HepG2 (cell line): Measurements from ENCODE around the gene DLST. TPM values are rescaled to one million over a fixed set of nuclear protein-coding genes. Genes with fewer than 3 reads are reported as not detected.

Experiments
- BRF2 ChIP-seq: sonication (generic); formaldehyde crosslinking; IDR thresholded peaks from 2 replicates; pipeline ENCODE4 v1.8.1; 2022; ENCODE audit warnings: mild to moderate bottlenecking, missing genetic modification reagents
- CEBPB ChIP-seq: IDR thresholded peaks from 2 replicates; pipeline ENCODE4 v1.6.1; 2011; ENCODE audit warnings: low read depth, low read length, improper control_type of control experiment, borderline replicate concordance
- CEBPG ChIP-seq: IDR thresholded peaks from 2 replicates; pipeline ENCODE4 v1.6.1; 2016
- FIP1L1 ChIP-seq: fragments of 200-400 bp; formaldehyde crosslinking; IDR thresholded peaks from 2 replicates; pipeline ENCODE4 v1.6.1; 2018; ENCODE audit warnings: low read depth, mild to moderate bottlenecking, low read length, moderate library complexity, borderline replicate concordance; ENCODE audit not compliant: insufficient read depth
- HMGA1 ChIP-seq: sonication (generic); formaldehyde crosslinking; conservative IDR thresholded peaks from 2 replicates; pipeline ENCODE4 v1.4.0; 2020; ENCODE audit warnings: missing genetic modification reagents
- KAT7 ChIP-seq: IDR thresholded peaks from 2 replicates; pipeline ENCODE4 v1.6.1; 2018; ENCODE audit warnings: borderline replicate concordance, missing compliant biosample characterization
- LCORL ChIP-seq, 2 experiments: fragments of 450-650 bp in 1 of 2; sonication (generic) in 1 of 2; formaldehyde crosslinking in 1 of 2; IDR thresholded peaks; 2 replicates each; pipeline versions ENCODE4 v1.5.0 to v1.6.1; 2017 to 2020; ENCODE audit warnings: antibody characterized with exemption in 1 of 2, missing genetic modification reagents in 1 of 2
- MXI1 ChIP-seq: IDR thresholded peaks from 3 replicates; pipeline ENCODE4 v1.6.1; 2012; ENCODE audit warnings: low read depth, low read length, inconsistent platforms, borderline replicate concordance
- MYC ChIP-seq: sonication (generic); formaldehyde crosslinking; IDR thresholded peaks from 2 replicates; pipeline ENCODE4 v1.9.0; 2021; ENCODE audit warnings: missing genetic modification reagents, borderline replicate concordance
- NFIB ChIP-seq: sonication (generic); formaldehyde crosslinking; IDR thresholded peaks from 2 replicates; pipeline ENCODE4 v1.9.0; 2021; ENCODE audit warnings: missing genetic modification reagents, mild to moderate bottlenecking, borderline replicate concordance
- NFKBIZ ChIP-seq: IDR thresholded peaks from 2 replicates; pipeline ENCODE4 v1.6.1; 2018; ENCODE audit warnings: missing genetic modification reagents, missing compliant biosample characterization
- ONECUT2 ChIP-seq: sonication (generic); formaldehyde crosslinking; IDR thresholded peaks from 2 replicates; pipeline ENCODE4 v1.4.0; 2020; ENCODE audit warnings: missing genetic modification reagents
- RORA ChIP-seq: sonication (generic); formaldehyde crosslinking; IDR thresholded peaks from 2 replicates; pipeline ENCODE4 v1.5.0; 2020; ENCODE audit warnings: mild to moderate bottlenecking, missing genetic modification reagents, moderate library complexity
- SALL1 ChIP-seq: sonication (generic); formaldehyde crosslinking; IDR thresholded peaks from 2 replicates; pipeline ENCODE4 v1.8.0; 2022; ENCODE audit warnings: mild to moderate bottlenecking, missing genetic modification reagents
- SCMH1 ChIP-seq: sonication (generic); formaldehyde crosslinking; IDR thresholded peaks from 2 replicates; pipeline ENCODE4 v1.9.0; 2021; ENCODE audit warnings: missing genetic modification reagents, mild to moderate bottlenecking, borderline replicate concordance
- SNRNP70 ChIP-seq: fragments of 200-400 bp; formaldehyde crosslinking; IDR thresholded peaks from 2 replicates; pipeline ENCODE4 v1.6.1; 2017; ENCODE audit warnings: mild to moderate bottlenecking, low read depth, low read length, moderate library complexity
- TRIM24 ChIP-seq: sonication (generic); formaldehyde crosslinking; IDR thresholded peaks from 2 replicates; pipeline ENCODE4 v1.8.0; 2022; ENCODE audit warnings: mild to moderate bottlenecking, missing genetic modification reagents
- ZC3H4 ChIP-seq: sonication (generic); formaldehyde crosslinking; IDR thresholded peaks from 2 replicates; pipeline ENCODE4 v1.4.0; 2020; ENCODE audit warnings: missing genetic modification reagents, borderline replicate concordance
- ZFP37 ChIP-seq: sonication (generic); formaldehyde crosslinking; IDR thresholded peaks from 2 replicates; pipeline ENCODE4 v1.4.0; 2020; ENCODE audit warnings: missing genetic modification reagents, borderline replicate concordance
- ZNF3 ChIP-seq: IDR thresholded peaks from 2 replicates; pipeline ENCODE4 v1.7.0; 2017; ENCODE audit warnings: inconsistent platforms
- ZNF343 ChIP-seq: sonication (generic); formaldehyde crosslinking; IDR thresholded peaks from 2 replicates; pipeline ENCODE4 v1.4.0; 2020; ENCODE audit warnings: mild to moderate bottlenecking, missing genetic modification reagents
- ZNF432 ChIP-seq: sonication (generic); formaldehyde crosslinking; IDR thresholded peaks from 2 replicates; pipeline ENCODE4 v1.5.0; 2020; ENCODE audit warnings: missing genetic modification reagents, mild to moderate bottlenecking, borderline replicate concordance
- ZNF496 ChIP-seq: sonication (generic); formaldehyde crosslinking; IDR thresholded peaks from 2 replicates; pipeline ENCODE4 v1.8.1; 2023; ENCODE audit warnings: mild to moderate bottlenecking, moderate library complexity, missing genetic modification reagents; ENCODE audit not compliant: insufficient replicate concordance
- ZNF784 ChIP-seq: sonication (generic); formaldehyde crosslinking; IDR thresholded peaks from 2 replicates; pipeline ENCODE4 v1.5.1; 2020; ENCODE audit warnings: missing genetic modification reagents, mild to moderate bottlenecking, borderline replicate concordance
- polyA plus RNA-seq, 8 experiments: library from polyadenylated mRNA; depleted of rRNA in 3 of 8; stranded (reverse) in 7 of 8; unstranded in 1 of 8; fragments of >200 nt; fragmentation: Illumina TruSeq in 4 of 8; extraction: Trizol in 4 of 8; gene quantifications; 2 replicates each; pipeline versions ENCODE4 v1.2.1 to v1.2.3, GENCODE V29; 2011 to 2016; ENCODE audit warnings: low read depth in 4 of 8, missing spikeins in 1 of 8, mixed read lengths in 1 of 8; ENCODE audit not compliant: insufficient read depth in 1 of 8
- total RNA-seq, 5 experiments: library from RNA; depleted of rRNA; stranded (reverse); fragments of >200 nt; fragmentation: Illumina TruSeq; extraction: Trizol; gene quantifications; 2 replicates each; pipeline ENCODE4 v1.2.3, GENCODE V29; 2016; ENCODE audit warnings: low read depth in 1 of 5
- TF ChIP-seq, protein P1 (sequence below): IDR thresholded peaks from 2 replicates; pipeline ENCODE4 v1.6.1; 2016; ENCODE audit warnings: missing compliant biosample characterization, missing genetic modification reagents, borderline replicate concordance

Gene DLST
- total and polyA plus RNA-seq, 2 of the 13 experiments (the other 11 are each of a cell fraction or from before 2014, with no cell fraction given) = 56.5 to 94.3 TPM

DNA sequence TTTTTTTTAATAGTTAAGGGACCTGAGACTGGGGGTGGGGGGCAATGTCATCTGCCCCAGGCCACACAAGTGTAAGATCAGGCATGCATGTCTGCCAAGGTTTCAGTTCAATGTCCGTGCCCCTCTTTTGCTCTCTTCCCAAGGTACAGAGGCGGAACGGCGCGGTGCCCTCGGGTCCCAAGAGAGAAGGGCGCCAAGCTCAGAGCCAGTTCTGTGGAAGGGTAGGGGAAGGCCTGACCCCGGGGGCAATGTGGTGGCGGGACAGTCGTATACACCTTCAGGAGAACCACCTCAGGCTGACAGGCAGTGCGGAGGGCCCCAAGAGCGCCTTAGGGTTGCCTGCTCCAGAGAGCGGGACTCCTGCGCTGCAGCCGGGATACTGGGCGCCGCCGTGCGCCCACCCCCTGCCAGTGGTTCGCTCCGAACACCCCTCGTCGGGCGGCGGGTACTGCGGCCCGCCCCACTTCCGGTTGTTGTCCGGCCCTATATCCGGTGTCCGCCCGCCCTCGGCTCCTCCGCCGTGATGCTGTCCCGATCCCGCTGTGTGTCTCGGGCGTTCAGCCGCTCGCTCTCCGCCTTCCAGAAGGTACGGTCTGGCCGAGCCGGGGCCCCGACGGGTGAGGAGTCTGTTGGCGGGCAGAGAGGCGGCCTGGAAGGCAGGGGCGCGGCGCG is at the start of gene DLST (continued):
- TF ChIP-seq SNRNP70 (no peak), ZNF343 (CRISPR knock-in tag) (no peak), ZNF3 (CRISPR knock-in tag) (no peak), BRF2 (peak; percentile 61; the same call in 1 of the 2 replicates), TRIM24 (no peak), MXI1 (no peak), ZNF432 (CRISPR knock-in tag) (no peak), HMGA1 (CRISPR knock-in tag) (no peak), CEBPG (CRISPR knock-in tag) (no peak), NFKBIZ (CRISPR knock-in tag) (no peak), ZNF496 (CRISPR knock-in tag) (no peak), SCMH1 (CRISPR knock-in tag) (no peak), ONECUT2 (CRISPR knock-in tag) (no peak), LCORL (IDR thresholded peaks at IDR 0.05) (no peak), LCORL (CRISPR knock-in tag; IDR thresholded peaks at IDR 0.05) (peak; percentile 69; the same call in 1 of the 2 replicates), RORA (no peak), NFIB (no peak), FIP1L1 (no peak), SALL1 (peak; percentile 64), ZNF784 (CRISPR knock-in tag) (peak; percentile 32; the same call in 1 of the 2 replicates), MYC (CRISPR knock-in tag) (no peak; the same call in 1 of the 2 replicates), ZC3H4 (CRISPR knock-in tag) (no peak), CEBPB (no peak), ZFP37 (CRISPR knock-in tag) (no peak), KAT7 (CRISPR knock-in tag) (peak; percentile 90; the same call in 1 of the 2 replicates)
- TF ChIP-seq, protein P1, sequence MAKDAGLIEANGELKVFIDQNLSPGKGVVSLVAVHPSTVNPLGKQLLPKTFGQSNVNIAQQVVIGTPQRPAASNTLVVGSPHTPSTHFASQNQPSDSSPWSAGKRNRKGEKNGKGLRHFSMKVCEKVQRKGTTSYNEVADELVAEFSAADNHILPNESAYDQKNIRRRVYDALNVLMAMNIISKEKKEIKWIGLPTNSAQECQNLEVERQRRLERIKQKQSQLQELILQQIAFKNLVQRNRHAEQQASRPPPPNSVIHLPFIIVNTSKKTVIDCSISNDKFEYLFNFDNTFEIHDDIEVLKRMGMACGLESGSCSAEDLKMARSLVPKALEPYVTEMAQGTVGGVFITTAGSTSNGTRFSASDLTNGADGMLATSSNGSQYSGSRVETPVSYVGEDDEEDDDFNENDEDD = no peak
